Endodermal cell (in vitro differentiated cells): ENCODE results near the gene TTLL11. TPM values are rescaled to one million over a fixed set of nuclear protein-coding genes. Genes with fewer than 3 reads are reported as not detected.

Source experiments
- DNase-seq: peaks from one replicate; pipeline ENCODE4 v3.0.0-alpha.2; 2017
- H3K27ac ChIP-seq: 2 replicates; pipeline ENCODE4 v1.5.1; 2013; ENCODE audit warnings: mild to moderate bottlenecking, low read depth, low read length, moderate library complexity
- H3K27me3 ChIP-seq: 2 replicates; pipeline ENCODE4 v1.6.1; 2013; ENCODE audit warnings: mild to moderate bottlenecking, low read length, moderate library complexity; ENCODE audit not compliant: insufficient read depth, control insufficient read depth, poor library complexity, severe bottlenecking
- H3K36me3 ChIP-seq: 2 replicates; pipeline ENCODE4 v1.7.0; 2013; ENCODE audit warnings: mild to moderate bottlenecking, low read length, moderate library complexity; ENCODE audit not compliant: control insufficient read depth, insufficient read depth
- H3K4me1 ChIP-seq: one replicate; pipeline ENCODE4 v1.7.0; 2013; ENCODE audit warnings: low read length; ENCODE audit not compliant: control insufficient read depth, insufficient read depth
- H3K4me3 ChIP-seq: 2 replicates; pipeline ENCODE4 v1.5.1; 2013; ENCODE audit warnings: mild to moderate bottlenecking, low read length, moderate library complexity
- H3K9ac ChIP-seq: 2 replicates; pipeline ENCODE4 v1.6.1; 2013; ENCODE audit warnings: mild to moderate bottlenecking, low read length, moderate library complexity; ENCODE audit not compliant: poor library complexity, severe bottlenecking; ENCODE audit errors: extremely low read depth
- H3K9me3 ChIP-seq: 2 replicates; pipeline ENCODE4 v1.6.1; 2013; ENCODE audit warnings: mild to moderate bottlenecking, low read length, moderate library complexity; ENCODE audit not compliant: control insufficient read depth
- H3K27ac Mint-ChIP-seq: 2 replicates; pipeline ENCODE4 v1.8.0; 2020; ENCODE audit warnings: mixed read lengths
- H3K27me3 Mint-ChIP-seq: 2 replicates; pipeline ENCODE4 v1.8.0; 2021; ENCODE audit warnings: mild to moderate bottlenecking, mixed read lengths; ENCODE audit not compliant: insufficient read depth
- H3K36me3 Mint-ChIP-seq: 2 replicates; pipeline ENCODE4 v1.8.0; 2020; ENCODE audit warnings: low read depth, mixed read lengths
- H3K4me1 Mint-ChIP-seq: 2 replicates; pipeline ENCODE4 v1.8.0; 2020; ENCODE audit warnings: mixed read lengths
- H3K4me3 Mint-ChIP-seq: 2 replicates; pipeline ENCODE4 v1.8.0; 2020; ENCODE audit warnings: mild to moderate bottlenecking, moderate library complexity, mixed read lengths
- H3K9me3 Mint-ChIP-seq: 2 replicates; pipeline ENCODE4 v1.8.0; 2020; ENCODE audit warnings: mild to moderate bottlenecking, mixed read lengths
- CTCF ChIP-seq: fragments of 200-600 bp; sonication (generic); conservative IDR thresholded peaks from 2 replicates; pipeline ENCODE4 v1.5.0; 2021; ENCODE audit warnings: antibody characterized with exemption, mild to moderate bottlenecking
- WGBS, 2 experiments: methylation state at CpG; one replicate each; pipeline versions ENCODE4 v1.1.5 to v1.1.7; 2013; ENCODE audit warnings: missing lambda C conversion rate in 2 of 2, mixed read lengths in 1 of 2; ENCODE audit not compliant: insufficient coverage in 1 of 2, insufficient read length in 1 of 2; 5-methylcytosine and 5-hydroxymethylcytosine counted together
- total RNA-seq, 2 donors: library from RNA; stranded (reverse); fragmentation: NEBNext Ultra II Directional in 1 of 2; extraction: Animal tissue kit (Norgen Biotek cat#: 25700) in 1 of 2; gene quantifications; 2 replicates in 1 of 2; 3 replicates in 1 of 2; pipeline ENCODE4 v1.2.1, GENCODE V29; 2021

The TTLL11 gene
- total RNA-seq, 2 donors from 2014 or later: 0.68 TPM; not detected in 1

- Histone ChIP-seq H3K27me3 (no peaks in the 10 kb centered on the region), H3K9ac (no peak overlapping the region), H3K4me1 (peaks cover 9% of the 10 kb centered on the region), H3K4me3 (no peak overlapping the region), H3K36me3 (no peaks in the 10 kb centered on the region), H3K9me3 (no peaks in the 10 kb centered on the region), H3K27ac (no peak overlapping the region)
- no peak for TF ChIP-seq CTCF
- 84 to 85% methylated on average over 12 to 17 of the region's 17 CpGs for WGBS, 2 experiments
- H3K9me3 Mint-ChIP-seq: no peaks in the 10 kb centered on the region
- H3K27ac Mint-ChIP-seq: no peak overlapping the region
- no peaks in the 10 kb centered on the region for H3K36me3 Mint-ChIP-seq
- peaks cover 18% of the 10 kb centered on the region for H3K27me3 Mint-ChIP-seq
- no peak for DNase-seq
- H3K4me3 Mint-ChIP-seq: no peak overlapping the region
- H3K4me1 Mint-ChIP-seq: peaks cover 32% of the 10 kb centered on the region
Measured at GRCh38 chr9:122133984-122134535, 41.0 kb upstream of the TTLL11 start.

GRCh38 chr9:122133263-122133983, 40.3 kb upstream of the TTLL11 start:
- no peaks in the 10 kb centered on the region for H3K9me3 ChIP-seq
- DNase-seq: no peak
- no peaks in the 10 kb centered on the region for H3K27me3 ChIP-seq
- no peak overlapping the region for H3K27ac ChIP-seq
- no peak for TF ChIP-seq CTCF
- no peaks in the 10 kb centered on the region for H3K9me3 Mint-ChIP-seq
- H3K4me3 ChIP-seq: no peak overlapping the region
- H3K9ac ChIP-seq: no peak overlapping the region
- H3K4me1 Mint-ChIP-seq: peaks cover 28% of the 10 kb centered on the region
- no peaks in the 10 kb centered on the region for H3K36me3 ChIP-seq
- 75 to 78% methylated on average over 8 to 12 of the region's 12 CpGs for WGBS, 2 experiments
- H3K36me3 Mint-ChIP-seq: no peaks in the 10 kb centered on the region
- no peak overlapping the region for H3K27ac Mint-ChIP-seq
- no peak overlapping the region for H3K4me3 Mint-ChIP-seq
- peaks cover 20% of the 10 kb centered on the region for H3K27me3 Mint-ChIP-seq
- H3K4me1 ChIP-seq: peaks cover 9% of the 10 kb centered on the region

GRCh38 chr9:122132539-122132938, 39.4 kb upstream of the TTLL11 start:
- 95 to 96% methylated on average over 3 to 4 of the region's 4 CpGs for WGBS, 2 experiments
- Histone ChIP-seq H3K9me3 (no peaks in the 10 kb centered on the region), H3K36me3 (no peaks in the 10 kb centered on the region), H3K27me3 (peaks cover 4% of the 10 kb centered on the region), H3K27ac (no peak overlapping the region), H3K4me1 (peaks cover 9% of the 10 kb centered on the region), H3K9ac (no peak overlapping the region), H3K4me3 (no peak overlapping the region)
- Mint-ChIP-seq H3K9me3 (no peaks in the 10 kb centered on the region), H3K4me1 (peaks cover 27% of the 10 kb centered on the region), H3K36me3 (no peaks in the 10 kb centered on the region), H3K4me3 (no peak overlapping the region), H3K27ac (no peak overlapping the region), H3K27me3 (peaks cover 23% of the 10 kb centered on the region)
- no peak for TF ChIP-seq CTCF
- DNase-seq: no peak
